ENCODE data around the gene SMIM11. TPM values are rescaled to one million over a fixed set of nuclear protein-coding genes. Genes with fewer than 3 reads are reported as not detected.
"Not testable (repeated sequence)": the region's sequence is repeated elsewhere in the genome, so short reads cannot be mapped to it uniquely, and the experiment has no call there.

Gene SMIM11
- total and polyA plus RNA-seq, 2 experiments from 2014 or later: 3.5 to 8.9 TPM

- H3K36me3 ChIP-seq (ENCODE audit: insufficient read depth); H3K4me2 ChIP-seq; H3K9me2 ChIP-seq (ENCODE audit: insufficient read depth); H3K4me3 ChIP-seq; ATAC-seq; H4K20me1 ChIP-seq (replicated peaks; ENCODE audit: insufficient read depth); H3K79me2 ChIP-seq (replicated peaks; ENCODE audit: insufficient read depth); DNase-seq (ENCODE audit: low spot score); H3K4me1 Mint-ChIP-seq; H3K4me1 ChIP-seq (ENCODE audit: insufficient read depth); H3K27me3 ChIP-seq (ENCODE audit: insufficient read depth); H3K36me3 Mint-ChIP-seq (ENCODE audit: low read depth); H3K4me3 Mint-ChIP-seq; H2AFZ ChIP-seq; H3K9me3 Mint-ChIP-seq; H3K27ac Mint-ChIP-seq; H3K27me3 Mint-ChIP-seq (ENCODE audit: insufficient read depth, low read depth, poor library complexity); H3K27ac ChIP-seq (ENCODE audit: low read depth); H3F3A ChIP-seq (replicated peaks; ENCODE audit: low read depth): not testable (repeated sequence)
Observed at GRCh38 chr21:34407294-34407693, 32.0 kb downstream of the SMIM11 start.

- not testable (repeated sequence) for H3K9me2 ChIP-seq (ENCODE audit: insufficient read depth); H3K27me3 ChIP-seq (ENCODE audit: insufficient read depth); H3K4me1 ChIP-seq (ENCODE audit: insufficient read depth); H3K4me1 Mint-ChIP-seq; H3K9me3 Mint-ChIP-seq; H3K79me2 ChIP-seq (replicated peaks; ENCODE audit: insufficient read depth); H3K4me3 Mint-ChIP-seq; H3K27ac ChIP-seq (ENCODE audit: low read depth); H2AFZ ChIP-seq; H3K4me2 ChIP-seq; DNase-seq (ENCODE audit: low spot score); H4K20me1 ChIP-seq (replicated peaks; ENCODE audit: insufficient read depth); H3K36me3 Mint-ChIP-seq (ENCODE audit: low read depth); H3K27ac Mint-ChIP-seq; H3F3A ChIP-seq (replicated peaks; ENCODE audit: low read depth); H3K27me3 Mint-ChIP-seq (ENCODE audit: insufficient read depth, low read depth, poor library complexity); ATAC-seq; H3K36me3 ChIP-seq (ENCODE audit: insufficient read depth); H3K4me3 ChIP-seq
Observed at GRCh38 chr21:34417448-34418077, 42.3 kb downstream of the SMIM11 start.

- not testable (repeated sequence) for H4K20me1 ChIP-seq (replicated peaks; ENCODE audit: insufficient read depth); H2AFZ ChIP-seq; H3K27me3 Mint-ChIP-seq (ENCODE audit: insufficient read depth, low read depth, poor library complexity); H3K36me3 ChIP-seq (ENCODE audit: insufficient read depth); H3K4me1 Mint-ChIP-seq; H3K4me1 ChIP-seq (ENCODE audit: insufficient read depth); H3K4me2 ChIP-seq; H3K36me3 Mint-ChIP-seq (ENCODE audit: low read depth); H3K9me3 Mint-ChIP-seq; DNase-seq (ENCODE audit: low spot score); H3K4me3 Mint-ChIP-seq; ATAC-seq; H3F3A ChIP-seq (replicated peaks; ENCODE audit: low read depth); H3K27ac Mint-ChIP-seq; H3K27me3 ChIP-seq (ENCODE audit: insufficient read depth); H3K4me3 ChIP-seq; H3K9me2 ChIP-seq (ENCODE audit: insufficient read depth); H3K27ac ChIP-seq (ENCODE audit: low read depth); H3K79me2 ChIP-seq (replicated peaks; ENCODE audit: insufficient read depth)
Observed at GRCh38 chr21:34423805-34424204, 48.5 kb downstream of the SMIM11 start, which contains the start of gene SMIM34. Gene SMIM34, minus strand, starts transcription at chr21:34423951. Its CDS starts 112 bp downstream, at chr21:34423839.

GRCh38 chr21:34427339-34427738 lies 52.0 kb downstream of the SMIM11 start:
- H3K4me3 ChIP-seq; H3K9me2 ChIP-seq (ENCODE audit: insufficient read depth); H3K9me3 Mint-ChIP-seq; H3K4me3 Mint-ChIP-seq; H2AFZ ChIP-seq; H3K4me2 ChIP-seq; H4K20me1 ChIP-seq (replicated peaks; ENCODE audit: insufficient read depth); H3K36me3 Mint-ChIP-seq (ENCODE audit: low read depth); H3F3A ChIP-seq (replicated peaks; ENCODE audit: low read depth); H3K27me3 ChIP-seq (ENCODE audit: insufficient read depth); H3K27ac ChIP-seq (ENCODE audit: low read depth); ATAC-seq; H3K27me3 Mint-ChIP-seq (ENCODE audit: insufficient read depth, low read depth, poor library complexity); H3K27ac Mint-ChIP-seq; H3K36me3 ChIP-seq (ENCODE audit: insufficient read depth); H3K4me1 Mint-ChIP-seq; H3K4me1 ChIP-seq (ENCODE audit: insufficient read depth); DNase-seq (ENCODE audit: low spot score); H3K79me2 ChIP-seq (replicated peaks; ENCODE audit: insufficient read depth): not testable (repeated sequence)

GRCh38 chr21:34428441-34428840 lies 53.1 kb downstream of the SMIM11 start:
- not testable (repeated sequence) for H3K4me3 ChIP-seq; H3K36me3 ChIP-seq (ENCODE audit: insufficient read depth); H3K79me2 ChIP-seq (replicated peaks; ENCODE audit: insufficient read depth); H3K9me2 ChIP-seq (ENCODE audit: insufficient read depth); H4K20me1 ChIP-seq (replicated peaks; ENCODE audit: insufficient read depth); H3K27me3 Mint-ChIP-seq (ENCODE audit: insufficient read depth, low read depth, poor library complexity); H3K27ac Mint-ChIP-seq; H2AFZ ChIP-seq; H3K4me3 Mint-ChIP-seq; H3K4me1 Mint-ChIP-seq; H3F3A ChIP-seq (replicated peaks; ENCODE audit: low read depth); H3K36me3 Mint-ChIP-seq (ENCODE audit: low read depth); H3K4me1 ChIP-seq (ENCODE audit: insufficient read depth); H3K27me3 ChIP-seq (ENCODE audit: insufficient read depth); H3K27ac ChIP-seq (ENCODE audit: low read depth); DNase-seq (ENCODE audit: low spot score); H3K9me3 Mint-ChIP-seq; H3K4me2 ChIP-seq
- ATAC-seq: peak; percentile 48; the same call in 2 of the 3 replicates

GRCh38 chr21:34429710-34430109 lies 54.4 kb downstream of the SMIM11 start:
- not testable (repeated sequence) for H3K27me3 Mint-ChIP-seq (ENCODE audit: insufficient read depth, low read depth, poor library complexity); H3K27ac ChIP-seq (ENCODE audit: low read depth); H3K36me3 Mint-ChIP-seq (ENCODE audit: low read depth); H3K4me2 ChIP-seq; H2AFZ ChIP-seq; DNase-seq (ENCODE audit: low spot score); H3K4me1 ChIP-seq (ENCODE audit: insufficient read depth); H3K79me2 ChIP-seq (replicated peaks; ENCODE audit: insufficient read depth); H3K36me3 ChIP-seq (ENCODE audit: insufficient read depth); H3K9me3 Mint-ChIP-seq; H3K27me3 ChIP-seq (ENCODE audit: insufficient read depth); H3K9me2 ChIP-seq (ENCODE audit: insufficient read depth); H3K27ac Mint-ChIP-seq; H4K20me1 ChIP-seq (replicated peaks; ENCODE audit: insufficient read depth); H3F3A ChIP-seq (replicated peaks; ENCODE audit: low read depth); H3K4me1 Mint-ChIP-seq; H3K4me3 Mint-ChIP-seq; H3K4me3 ChIP-seq
- ATAC-seq: peak; percentile 97
